Subcutaneous abdominal adipose tissue (tissue), 5 donors: ENCODE data around the gene GRHPR.
"Not testable (repeated sequence)": the region's sequence is repeated elsewhere in the genome, so short reads cannot be mapped to it uniquely, and the experiment has no call there.

Source experiments
- H3K27ac ChIP-seq: one replicate; pipeline ENCODE4 v1.7.0; 2013; ENCODE audit warnings: low read depth, mild to moderate bottlenecking, inconsistent platforms, low read length, moderate library complexity
- H3K27me3 ChIP-seq, 5 donors: one replicate each; pipeline ENCODE4 v1.7.0; 2013; ENCODE audit warnings: low read length in 5 of 5, inconsistent platforms in 1 of 5; ENCODE audit not compliant: control insufficient read depth in 5 of 5, insufficient read depth in 4 of 5
- H3K36me3 ChIP-seq, 5 donors: one replicate each; pipeline ENCODE4 v1.7.0; 2013; ENCODE audit warnings: low read length in 5 of 5; ENCODE audit not compliant: control insufficient read depth in 5 of 5, insufficient read depth in 5 of 5
- H3K4me1 ChIP-seq, 5 donors: one replicate each; pipeline ENCODE4 v1.7.0; 2013; ENCODE audit warnings: low read length in 5 of 5, mild to moderate bottlenecking in 3 of 5, moderate library complexity in 1 of 5; ENCODE audit not compliant: control insufficient read depth in 5 of 5, insufficient read depth in 5 of 5
- H3K4me3 ChIP-seq, 5 donors: one replicate each; pipeline ENCODE4 v1.7.0; 2013; ENCODE audit warnings: low read length in 5 of 5, low read depth in 1 of 5
- H3K9ac ChIP-seq, 5 donors: one replicate each; pipeline ENCODE4 v1.7.0; 2013; ENCODE audit warnings: low read length in 5 of 5, mild to moderate bottlenecking in 4 of 5, moderate library complexity in 3 of 5
- H3K9me3 ChIP-seq, 5 donors: one replicate each; pipeline ENCODE4 v1.7.0; 2013; ENCODE audit warnings: low read length in 5 of 5; ENCODE audit not compliant: control insufficient read depth in 5 of 5
- donor health status: healthy.
- donor health status: healthy.
- donor health status: healthy.
- donor health status: healthy.
- donor health status: healthy.

Gene GRHPR

DNA sequence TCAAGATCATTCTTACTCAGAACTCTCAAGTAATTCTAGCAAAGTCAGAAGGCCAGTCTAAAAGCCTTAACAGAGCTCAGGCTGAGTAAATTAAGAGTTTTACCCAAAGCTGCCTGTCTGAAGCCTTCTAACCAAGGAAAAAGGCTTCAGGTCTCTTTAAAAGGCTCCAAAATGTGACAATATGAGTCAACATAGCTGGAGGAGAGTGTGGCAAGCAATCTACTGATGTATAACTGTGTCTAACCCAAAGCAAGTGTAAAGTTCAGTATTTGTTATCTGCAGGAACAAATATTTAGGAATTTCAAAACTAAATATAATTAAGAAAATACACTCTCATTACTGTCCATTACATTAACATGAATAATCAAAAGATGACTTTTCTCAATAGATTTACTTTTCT is 31.7 kb downstream of the GRHPR start:
- peaks cover 0 to 7% (median 0%) of the 10 kb centered on the region in 5 donors for H3K9me3 ChIP-seq
- H3K9ac ChIP-seq = no peak overlapping the region
- H3K36me3 ChIP-seq = peaks cover 0 to 3% (median 0%) of the 10 kb centered on the region in 5 donors
- no peaks in the 10 kb centered on the region for H3K27me3 ChIP-seq
- H3K4me3 ChIP-seq = no peak overlapping the region
- no peak overlapping the region for H3K27ac ChIP-seq
- H3K4me1 ChIP-seq = peaks cover 0 to 9% (median 0%) of the 10 kb centered on the region in 5 donors

- Histone ChIP-seq H3K4me1 (peaks cover 0 to 9% (median 0%) of the 10 kb centered on the region in 5 donors), H3K9ac (no peak overlapping the region), H3K27ac (no peak overlapping the region), H3K36me3 (no peaks in the 10 kb centered on the region), H3K4me3 (no peak overlapping the region), H3K9me3 (peaks cover 0 to 7% (median 0%) of the 10 kb centered on the region in 5 donors), H3K27me3 (no peaks in the 10 kb centered on the region)
Measured at GRCh38 chr9:37455884-37456647, 33.6 kb downstream of the GRHPR start.

GRCh38 chr9:37456817-37457216 is 34.3 kb downstream of the GRHPR start:
- Histone ChIP-seq H3K9ac (no peak overlapping the region), H3K9me3 (peaks cover 0 to 7% (median 0%) of the 10 kb centered on the region in 5 donors), H3K36me3 (no peaks in the 10 kb centered on the region), H3K27me3 (no peaks in the 10 kb centered on the region), H3K4me1 (peaks cover 0 to 9% (median 0%) of the 10 kb centered on the region in 5 donors), H3K4me3 (no peak overlapping the region), H3K27ac (no peak overlapping the region)

DNA sequence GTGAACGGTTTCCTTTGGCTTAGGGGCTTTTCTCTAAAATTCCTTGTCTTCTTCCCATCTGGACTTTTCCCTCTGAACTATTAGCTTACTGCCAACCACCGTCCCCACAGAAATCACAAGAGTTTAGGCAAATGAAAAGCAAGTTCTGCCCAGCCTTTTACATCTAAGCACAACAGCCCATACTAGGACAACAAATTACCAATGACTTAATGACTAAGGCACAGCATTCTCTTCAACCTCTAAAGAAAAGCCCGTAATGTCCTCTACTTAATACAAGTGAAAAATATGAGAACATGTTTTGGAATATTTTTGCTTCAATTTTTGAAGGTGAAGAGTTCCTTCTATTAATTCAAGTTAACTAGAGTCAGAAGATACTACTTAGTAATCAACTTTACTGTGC is 41.5 kb downstream of the GRHPR start:
- H3K27me3 ChIP-seq = no peaks in the 10 kb centered on the region
- no peaks in the 10 kb centered on the region for H3K36me3 ChIP-seq
- peak overlapping the region; percentile 84 to 98 (median 97) for H3K4me3 ChIP-seq
- no peaks in the 10 kb centered on the region for H3K9me3 ChIP-seq
- H3K4me1 ChIP-seq = peaks cover 3 to 31% (median 27%) of the 10 kb centered on the region in 5 donors
- H3K27ac ChIP-seq = peak overlapping the region; percentile 95
- peak overlapping the region; percentile 71 to 99 (median 94) for H3K9ac ChIP-seq

DNA sequence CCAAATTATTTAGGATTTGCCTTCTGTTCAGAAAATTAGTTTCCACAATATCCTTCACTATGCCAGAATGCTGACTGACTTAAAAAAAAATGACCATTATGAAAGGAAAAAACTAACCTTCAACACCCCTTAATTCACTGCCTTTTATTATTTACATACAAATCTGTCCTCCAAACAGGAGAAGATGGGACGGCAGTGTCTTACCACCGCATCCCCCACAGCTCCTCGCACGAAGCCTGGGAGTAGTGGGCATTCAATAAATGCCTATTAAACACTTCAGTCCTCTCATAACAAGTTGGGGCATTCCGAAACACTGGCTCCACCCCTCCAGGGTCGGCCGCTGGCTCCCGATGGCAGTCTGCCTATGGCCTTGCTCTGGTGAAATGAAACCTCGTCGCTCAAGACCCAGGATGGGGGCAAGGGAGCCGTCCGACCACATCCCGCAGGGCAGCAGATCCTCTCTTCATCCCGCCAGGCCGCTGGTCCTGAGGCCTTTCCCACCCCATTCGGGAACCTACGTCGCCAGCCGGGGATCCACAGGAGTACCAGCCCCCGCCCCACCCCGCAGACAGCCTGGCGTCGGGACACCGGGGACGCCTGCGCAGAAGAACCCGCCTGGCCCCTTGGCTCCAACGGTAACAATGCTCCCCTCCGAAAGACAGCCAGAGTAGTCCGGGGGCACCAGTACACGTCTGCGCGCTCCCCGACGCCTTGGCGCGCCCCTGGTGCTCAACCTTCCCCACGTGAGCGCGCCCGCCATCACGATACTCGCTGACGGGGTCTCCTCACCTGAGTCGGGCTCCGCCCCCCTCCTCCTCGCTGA is 42.1 kb downstream of the GRHPR start:
- Histone ChIP-seq H3K4me1 (peaks cover 3 to 31% (median 27%) of the 10 kb centered on the region in 5 donors), H3K9ac (peak overlapping the region; percentile 71 to 99 (median 94)), H3K27me3 (no peaks in the 10 kb centered on the region), H3K9me3 (no peaks in the 10 kb centered on the region), H3K4me3 (peak overlapping the region; percentile 84 to 98 (median 97)), H3K36me3 (no peaks in the 10 kb centered on the region), H3K27ac (peak overlapping the region; percentile 95)

DNA sequence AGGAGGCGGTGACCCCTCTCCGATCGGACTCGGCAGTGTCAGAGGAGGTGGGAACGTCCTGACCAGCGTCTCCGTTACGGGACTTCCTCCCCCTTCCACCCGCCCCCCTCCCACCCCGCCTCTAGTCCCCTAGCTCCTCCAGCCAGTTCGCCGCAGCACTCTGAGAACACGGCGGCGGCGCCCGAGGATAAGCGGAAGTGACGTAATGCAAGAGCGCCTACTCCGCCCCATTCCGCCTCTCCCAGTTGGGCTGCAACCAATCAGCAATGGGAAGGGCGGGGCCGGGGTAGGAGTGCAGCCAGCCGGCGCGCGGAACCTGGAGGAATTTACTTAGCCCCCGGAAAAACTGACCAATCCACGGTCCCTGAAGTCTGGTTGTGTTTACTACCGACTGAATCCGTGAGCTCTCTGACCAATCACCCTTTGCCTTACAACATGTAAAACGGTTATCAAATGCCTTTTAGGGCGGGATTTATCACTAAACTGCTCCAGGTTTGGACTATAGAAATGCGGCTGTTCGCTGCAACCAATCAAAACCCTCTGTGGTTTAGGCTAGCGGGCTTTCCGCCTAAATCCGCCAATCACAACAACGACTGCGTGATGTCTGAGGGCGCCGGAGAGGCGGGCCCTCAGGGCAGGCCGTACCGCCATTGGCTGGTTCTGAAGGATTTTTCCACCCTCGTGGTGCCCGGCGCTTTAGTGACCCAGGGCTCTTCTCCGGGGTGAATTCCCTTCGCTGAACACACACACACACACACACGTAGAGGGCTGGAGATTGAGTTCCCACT is 42.9 kb downstream of the GRHPR start, which contains the start of gene ZBTB5:
Gene ZBTB5, minus strand, starts transcription at position 202 of the 788 bp plus-strand sequence. CDS start 22,899 bp downstream, outside the sequence.
- peak within 1 kb of the TSS; percentile 71 to 99 (median 94) for H3K9ac ChIP-seq
- H3K36me3 ChIP-seq = no peaks in the 10 kb centered on the region
- no peaks in the 10 kb centered on the region for H3K9me3 ChIP-seq
- peaks cover 3 to 31% (median 27%) of the 10 kb centered on the region in 5 donors for H3K4me1 ChIP-seq
- H3K27ac ChIP-seq = peak within 1 kb of the TSS; percentile 95
- H3K27me3 ChIP-seq = no peaks in the 10 kb centered on the region
- peak within 1 kb of the TSS; percentile 84 to 98 (median 97) for H3K4me3 ChIP-seq

DNA sequence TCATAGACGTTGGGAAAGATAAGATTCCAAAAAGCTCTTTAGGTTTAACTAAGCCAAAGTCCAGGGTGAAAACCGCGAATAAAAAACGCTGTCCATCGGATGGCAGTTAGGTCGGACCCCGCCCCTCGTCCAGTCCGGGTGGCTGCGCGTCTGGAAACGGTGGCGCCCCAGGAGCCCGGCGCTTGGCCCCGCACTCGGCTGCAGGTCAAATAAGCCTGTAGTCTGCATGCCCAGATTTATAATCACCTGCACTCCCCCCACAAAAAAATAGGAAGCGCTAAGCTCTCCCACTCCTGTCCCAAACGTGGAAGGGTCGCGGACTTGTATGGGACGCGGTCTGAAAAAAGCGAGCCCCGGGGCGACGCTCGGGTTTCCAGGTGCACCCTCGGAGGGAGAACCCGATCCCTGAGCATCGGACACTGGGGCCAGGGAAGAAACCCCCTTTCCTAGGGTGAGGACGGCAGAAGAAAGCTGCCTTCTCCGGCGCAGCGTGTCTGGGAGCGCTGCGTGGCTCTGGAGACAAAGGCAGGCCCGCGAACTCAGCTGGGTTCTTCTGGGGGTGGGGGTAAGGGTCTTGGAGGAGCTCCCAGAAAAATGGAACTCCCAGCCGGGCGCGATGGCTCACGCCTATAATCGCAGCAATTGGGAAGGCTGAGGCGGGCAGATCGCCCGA is 43.7 kb downstream of the GRHPR start:
- no peaks in the 10 kb centered on the region for H3K36me3 ChIP-seq
- H3K9ac ChIP-seq = peak overlapping the region in 4 of 5 donors; percentile 69 to 87 (median 74)
- H3K4me3 ChIP-seq = peak overlapping the region; percentile 69 to 98 (median 87)
- no peaks in the 10 kb centered on the region for H3K27me3 ChIP-seq
- peaks cover 3 to 31% (median 27%) of the 10 kb centered on the region in 5 donors for H3K4me1 ChIP-seq
- no peaks in the 10 kb centered on the region for H3K9me3 ChIP-seq
- peak overlapping the region; percentile 95 for H3K27ac ChIP-seq

- not testable (repeated sequence) for H3K4me3 ChIP-seq, H3K27ac ChIP-seq, H3K36me3 ChIP-seq
Measured at GRCh38 chr9:37467530-37467929, 45.0 kb downstream of the GRHPR start.

GRCh38 chr9:37468620-37469019 is 46.1 kb downstream of the GRHPR start:
- no peaks in the 10 kb centered on the region for H3K36me3 ChIP-seq
- H3K27ac ChIP-seq = no peak overlapping the region
- H3K27me3 ChIP-seq = no peaks in the 10 kb centered on the region
- H3K9ac ChIP-seq = no peak overlapping the region
- peaks cover 6 to 29% (median 27%) of the 10 kb centered on the region in 5 donors for H3K4me1 ChIP-seq
- no peaks in the 10 kb centered on the region for H3K9me3 ChIP-seq
- H3K4me3 ChIP-seq = no peak overlapping the region

More at GRCh38 chr9:37467530-37467929, 45.0 kb downstream of the GRHPR start:
- H3K9me3 ChIP-seq, H3K27me3 ChIP-seq, H3K9ac ChIP-seq: not testable (repeated sequence)
- peaks cover 6 to 36% (median 32%) of the 10 kb centered on the region in 5 donors for H3K4me1 ChIP-seq
